Measurements from ENCODE around the gene SLC39A11. TPM values are rescaled to one million over a fixed set of nuclear protein-coding genes. Genes with fewer than 3 reads are reported as not detected.
"Not testable (repeated sequence)": the region's sequence is repeated elsewhere in the genome, so short reads cannot be mapped to it uniquely, and the experiment has no call there.

The SLC39A11 gene
- total and polyA plus RNA-seq, 8 donors: 13.6 to 49.0 (median 17.5) TPM

GRCh38 chr17:72766761-72767356 lies 325.6 kb downstream of the SLC39A11 start:
- TF ChIP-seq CTCF (IDR thresholded peaks at IDR 0.05): no peak
- intact Hi-C loops (cut with DNase I): no loop called here
- H3K4me1 ChIP-seq: no peaks in the 10 kb centered on the region
- ATAC-seq (no peak), DNase-seq (no peak)
- H3K27me3 ChIP-seq: no peaks in the 10 kb centered on the region
- peaks cover 0 to 21% of the 10 kb centered on the region in 2 donors for H3K36me3 ChIP-seq
- H3K4me3 ChIP-seq: no peak overlapping the region
- peaks cover 0 to 2% of the 10 kb centered on the region in 2 donors for H3K9me3 ChIP-seq
- H3K27ac ChIP-seq: no peak overlapping the region

GRCh38 chr17:72765368-72766153 lies 326.9 kb downstream of the SLC39A11 start:
- H3K27me3 ChIP-seq: no peaks in the 10 kb centered on the region
- no peak for DNase-seq
- ATAC-seq: no peak
- no peak for TF ChIP-seq CTCF (IDR thresholded peaks at IDR 0.05)
- no peak overlapping the region for H3K4me3 ChIP-seq
- no peak overlapping the region for H3K27ac ChIP-seq
- H3K4me1 ChIP-seq: no peaks in the 10 kb centered on the region
- H3K9me3 ChIP-seq: peaks cover 0 to 2% of the 10 kb centered on the region in 2 donors
- intact Hi-C loops (cut with DNase I): no loop called here
- peaks cover 0 to 12% of the 10 kb centered on the region in 2 donors for H3K36me3 ChIP-seq

- ATAC-seq: no peak
- no peaks in the 10 kb centered on the region for H3K9me3 ChIP-seq
- no peak for DNase-seq
- H3K27me3 ChIP-seq: no peaks in the 10 kb centered on the region
- H3K4me1 ChIP-seq: no peaks in the 10 kb centered on the region
- H3K27ac ChIP-seq: no peak overlapping the region
- TF ChIP-seq CTCF (IDR thresholded peaks at IDR 0.05): no peak
- intact Hi-C loops (cut with DNase I): no loop called here
- no peak overlapping the region for H3K4me3 ChIP-seq
- H3K36me3 ChIP-seq: peaks cover 0 to 3% of the 10 kb centered on the region in 2 donors
Observed at GRCh38 chr17:72764632-72765041, 327.9 kb downstream of the SLC39A11 start.

- Histone ChIP-seq H3K36me3 (peaks cover 0 to 3% of the 10 kb centered on the region in 2 donors), H3K4me1 (no peaks in the 10 kb centered on the region), H3K4me3 (no peak overlapping the region), H3K9me3 (no peaks in the 10 kb centered on the region), H3K27me3 (no peaks in the 10 kb centered on the region), H3K27ac (no peak overlapping the region)
- no peak for DNase-seq
- intact Hi-C loops (cut with DNase I): no loop called here
- no peak for ATAC-seq
- TF ChIP-seq CTCF (IDR thresholded peaks at IDR 0.05): no peak
Observed at GRCh38 chr17:72763981-72764380, 328.5 kb downstream of the SLC39A11 start.

GRCh38 chr17:72761893-72762575 lies 330.5 kb downstream of the SLC39A11 start:
- H3K9me3 ChIP-seq; H3K4me3 ChIP-seq; intact Hi-C loops (cut with DNase I); H3K36me3 ChIP-seq; ATAC-seq; H3K4me1 ChIP-seq; DNase-seq; H3K27me3 ChIP-seq; H3K27ac ChIP-seq: not testable (repeated sequence)
